Embryonic facial prominence (tissue), 1 donor: Measurements from ENCODE around the gene UCP3.

Source experiments
- DNase-seq: peaks from one replicate; pipeline ENCODE4 v3.0.0-alpha.2; 2016; ENCODE audit errors: extremely low spot score

UCP3 gene

GRCh38 chr11:74018331-74019005 is 9.6 kb upstream of the UCP3 start:
- DNase-seq = no peak

- DNase-seq = no peak
Observed at GRCh38 chr11:74017631-74018030, 8.7 kb upstream of the UCP3 start.

DNA sequence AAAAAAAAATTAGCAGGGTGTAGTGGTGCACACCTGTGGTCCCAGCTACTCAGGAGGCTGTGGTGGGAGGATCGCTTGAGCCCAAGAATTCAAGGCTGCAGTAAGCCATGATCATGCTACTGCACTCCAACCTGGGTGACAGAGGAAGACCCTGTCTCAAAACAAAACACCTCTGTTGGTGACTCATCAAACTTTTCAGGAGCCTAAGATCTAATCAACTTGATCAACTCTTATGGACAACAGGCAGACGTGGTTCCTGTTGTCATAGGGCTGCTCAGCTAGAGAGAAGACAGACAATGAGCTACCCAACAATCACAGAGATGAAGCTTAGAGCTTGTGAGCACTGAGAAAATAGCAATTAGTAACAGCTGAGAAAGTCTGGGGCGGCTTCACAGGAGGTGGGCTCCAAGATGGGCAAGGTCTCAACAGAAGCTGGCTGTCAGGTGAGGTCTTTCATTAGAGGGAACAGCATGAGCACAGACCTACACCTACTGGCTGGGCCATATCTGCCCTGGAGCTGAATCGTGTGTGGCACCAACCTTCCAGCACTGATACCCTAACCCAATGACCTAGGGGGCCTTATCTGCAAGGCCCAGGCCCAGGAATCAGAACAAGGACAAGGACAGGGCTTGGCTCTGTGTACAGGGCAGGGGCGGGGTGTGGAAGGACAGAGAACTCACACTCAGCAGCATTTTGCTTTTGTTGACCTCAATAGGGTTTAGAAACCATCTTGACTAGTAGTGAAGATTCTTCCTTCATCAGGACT is 7.2 kb upstream of the UCP3 start:
- no peak for DNase-seq

DNA sequence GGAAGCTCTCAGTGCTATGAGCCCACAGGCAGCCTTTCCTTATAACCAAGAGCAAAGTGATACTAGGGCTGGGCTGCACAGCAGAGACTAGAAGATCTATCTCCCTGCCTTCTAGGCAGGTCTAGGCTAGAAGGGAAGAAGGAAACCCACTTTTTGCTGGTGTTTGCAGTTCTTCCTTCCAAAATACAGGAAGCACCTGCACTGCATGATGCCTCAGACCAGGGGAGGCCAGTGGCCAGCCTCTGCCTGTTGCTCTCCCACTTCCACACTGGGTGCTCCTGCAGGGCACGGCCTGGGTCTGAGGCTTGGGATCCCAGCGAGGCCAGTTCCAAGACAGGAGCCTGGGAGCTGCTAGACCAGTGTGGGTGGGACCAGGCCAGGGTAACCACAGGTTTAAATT is 6.0 kb upstream of the UCP3 start:
- DNase-seq = no peak

GRCh38 chr11:74013141-74013540 is 4.3 kb upstream of the UCP3 start:
- DNase-seq = no peak

DNA sequence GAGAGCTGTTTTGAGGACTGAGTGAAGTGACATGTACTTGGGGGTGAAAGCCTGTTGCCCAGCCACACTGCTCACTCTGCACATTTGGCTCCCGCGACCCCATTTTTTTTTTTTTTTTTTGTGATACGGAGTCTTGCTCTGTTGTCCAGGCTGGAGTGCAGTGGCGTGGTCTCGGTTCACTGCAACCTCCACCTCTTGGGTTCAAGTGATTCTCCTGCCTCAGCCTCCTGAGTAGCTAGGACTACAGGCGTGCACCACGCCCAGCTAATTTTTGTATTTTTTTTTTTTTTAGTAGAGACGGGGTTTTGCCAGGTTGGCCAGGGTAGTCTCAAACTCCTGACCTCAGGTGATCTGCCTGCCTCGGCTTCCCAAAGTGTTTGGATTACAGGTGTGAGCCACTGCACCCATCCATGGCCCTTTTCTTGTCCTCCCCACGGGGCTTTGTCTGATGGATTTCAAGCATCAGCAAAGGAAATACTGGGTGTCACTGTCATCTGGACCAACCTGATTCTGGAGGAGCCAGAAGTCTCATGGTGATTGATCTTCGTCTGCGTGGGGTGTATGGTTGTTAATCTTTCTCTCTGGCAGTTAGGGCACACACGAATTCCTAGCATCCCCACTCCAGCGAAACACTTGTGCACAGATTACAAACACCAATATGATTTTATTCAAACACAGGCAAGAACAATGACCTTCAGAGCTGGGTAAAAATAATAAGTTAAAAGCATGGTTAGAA is 3.4 kb upstream of the UCP3 start:
- no peak for DNase-seq

GRCh38 chr11:74011360-74012073 is 2.6 kb upstream of the UCP3 start:
- DNase-seq = no peak

DNA sequence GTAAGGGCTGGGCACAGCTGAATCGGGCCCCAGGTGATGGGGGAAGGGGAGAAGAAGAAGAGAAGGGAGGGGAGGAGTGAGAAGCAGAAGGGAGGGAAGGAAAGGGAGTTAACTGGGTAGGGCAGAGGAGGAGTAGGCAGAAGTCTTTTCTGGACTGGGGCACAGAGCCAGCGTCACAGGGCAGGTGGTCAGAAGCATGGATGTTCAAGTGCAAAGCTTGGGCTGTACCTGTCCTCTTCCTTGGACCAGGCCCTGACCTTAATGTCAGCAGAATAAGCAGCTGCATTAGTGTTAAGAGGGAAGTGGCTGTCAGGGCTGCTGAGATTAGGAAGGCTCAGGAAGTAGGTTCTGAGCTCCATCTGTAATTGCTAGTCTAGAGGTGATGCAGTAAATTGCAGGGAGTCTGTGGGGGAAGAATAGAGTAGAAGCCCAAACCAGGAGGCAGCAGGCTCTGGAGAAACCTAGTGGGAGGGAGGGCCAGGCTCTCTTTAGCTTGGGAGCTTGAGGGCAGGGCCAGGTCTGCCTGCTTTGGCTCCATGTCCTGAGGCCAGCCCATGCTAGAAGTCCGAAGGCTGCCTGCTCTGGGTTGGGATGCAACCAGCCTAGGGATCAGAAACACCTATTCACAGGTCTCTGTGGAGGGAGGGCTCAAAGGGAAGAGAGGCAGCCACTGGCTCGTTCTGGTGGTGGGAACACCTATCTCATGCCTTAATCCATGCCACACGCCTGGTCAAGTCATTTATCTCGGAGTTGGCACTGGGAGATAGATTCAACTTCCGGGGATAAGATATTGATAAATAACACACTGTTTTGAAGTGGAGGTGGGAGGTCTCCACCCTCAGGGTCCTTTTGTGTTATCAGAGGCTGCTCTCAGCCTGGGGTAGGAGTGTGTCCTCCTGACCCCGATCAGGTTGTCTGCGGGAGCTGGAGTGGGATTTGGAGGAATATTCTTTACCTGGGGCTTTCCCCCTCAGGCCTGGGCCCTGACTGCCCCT is 1.7 kb upstream of the UCP3 start:
- DNase-seq = no peak

DNA sequence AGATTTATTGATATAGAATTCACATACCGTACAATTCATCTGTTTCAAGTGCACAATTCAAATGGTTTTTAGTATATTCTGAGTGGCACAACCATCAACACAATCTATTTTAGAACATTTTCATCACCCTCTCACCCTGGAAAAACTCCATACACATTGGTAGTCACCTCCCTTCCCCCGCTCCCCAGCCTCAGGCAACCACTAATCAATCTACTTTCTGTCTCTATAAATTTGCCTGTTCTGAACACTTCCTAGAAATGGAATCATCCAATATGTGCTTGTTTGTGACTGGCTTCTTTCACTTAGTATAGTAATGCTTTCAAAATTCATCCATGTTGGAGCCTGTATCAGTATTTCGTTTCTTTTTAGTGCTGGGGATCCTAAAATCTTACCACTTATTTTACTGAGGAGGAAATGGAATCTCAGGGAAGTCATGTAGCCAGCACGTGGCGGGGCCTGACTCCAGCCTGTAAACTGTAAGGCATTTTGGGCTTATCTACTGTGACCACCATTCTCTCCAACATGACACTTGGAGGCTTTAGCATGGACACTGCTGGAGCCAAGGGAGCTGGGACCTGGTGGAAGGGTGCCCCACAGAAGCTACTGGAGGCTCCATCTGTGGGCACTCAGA is 905 bp upstream of the UCP3 start:
- no peak for DNase-seq

DNA sequence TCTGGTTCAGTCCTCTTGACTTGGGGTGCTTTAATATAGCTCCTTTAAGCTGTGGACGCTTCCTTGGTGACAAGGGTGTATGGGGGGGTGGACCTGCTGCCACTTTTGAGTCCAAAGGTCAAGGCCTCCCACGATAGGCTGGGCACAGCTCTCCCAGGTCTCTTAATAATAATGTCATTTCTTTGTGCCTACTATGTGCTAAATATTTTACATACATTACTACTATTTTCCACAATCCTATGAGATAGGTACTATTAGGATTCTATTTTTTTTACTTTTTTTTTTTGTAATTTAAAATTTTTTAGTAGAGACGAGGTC is 304 bp upstream of the UCP3 start:
- DNase-seq = no peak

DNA sequence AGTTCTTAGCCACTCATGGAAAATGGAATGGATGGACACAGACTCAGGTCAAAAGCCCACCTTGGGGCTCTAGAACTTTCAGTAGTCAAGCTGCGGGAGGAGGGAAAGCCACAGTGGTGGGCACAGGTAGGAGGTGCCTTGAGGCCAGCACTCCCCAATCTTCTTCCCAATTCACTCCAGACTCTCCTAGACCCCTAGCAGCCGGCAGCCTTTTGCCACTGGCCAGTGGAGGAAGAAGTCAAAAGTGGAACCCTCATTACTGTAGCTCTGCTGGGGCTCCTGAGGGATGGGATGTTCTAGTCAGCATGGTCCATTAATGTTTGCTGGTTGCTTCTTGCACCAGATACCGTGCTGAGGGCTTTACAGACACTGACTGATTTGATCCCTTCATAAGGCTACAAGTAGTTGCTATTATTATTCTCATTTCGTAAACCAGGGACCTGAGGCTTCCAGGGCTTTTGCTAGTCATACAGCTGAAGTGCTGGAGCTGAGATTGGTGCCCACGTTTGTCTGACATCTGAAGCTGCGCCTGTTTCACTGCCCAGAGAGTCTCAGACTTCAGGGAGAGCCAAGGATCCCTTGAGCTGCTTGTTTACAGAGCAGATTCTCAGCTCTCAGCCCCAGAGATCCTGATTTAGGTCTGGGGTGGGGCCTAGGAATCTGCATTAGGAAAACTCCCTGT is 1.1 kb downstream of the UCP3 start:
- no peak for DNase-seq

DNA sequence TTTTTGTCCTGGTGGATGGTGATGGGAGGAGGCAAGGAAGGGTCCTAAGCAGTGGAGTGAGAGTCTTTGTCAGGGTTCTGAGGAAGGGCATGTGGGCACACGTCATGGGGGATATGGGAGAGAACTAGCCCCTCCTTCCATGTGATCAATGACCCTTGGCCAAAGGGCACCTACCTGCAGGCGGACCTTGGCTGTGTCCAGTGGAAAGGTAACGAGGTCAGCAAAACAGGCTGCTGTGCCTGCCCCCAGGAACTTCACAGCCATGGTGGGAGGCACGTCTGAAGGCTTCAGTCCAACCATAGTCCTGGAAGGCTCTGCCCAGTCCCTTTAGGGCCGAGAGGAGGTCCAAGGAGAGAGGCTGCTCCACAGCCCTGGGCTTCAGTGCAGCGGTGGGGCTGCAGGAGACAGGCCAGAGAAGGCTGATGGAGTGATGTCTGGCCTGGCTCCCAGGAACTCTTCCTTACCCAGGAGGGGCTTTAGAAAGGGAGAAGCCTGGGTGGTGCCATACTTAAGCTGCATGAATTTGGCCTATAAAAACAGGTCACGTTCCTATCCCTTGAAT is 2.1 kb downstream of the UCP3 start:
- DNase-seq = no peak

DNA sequence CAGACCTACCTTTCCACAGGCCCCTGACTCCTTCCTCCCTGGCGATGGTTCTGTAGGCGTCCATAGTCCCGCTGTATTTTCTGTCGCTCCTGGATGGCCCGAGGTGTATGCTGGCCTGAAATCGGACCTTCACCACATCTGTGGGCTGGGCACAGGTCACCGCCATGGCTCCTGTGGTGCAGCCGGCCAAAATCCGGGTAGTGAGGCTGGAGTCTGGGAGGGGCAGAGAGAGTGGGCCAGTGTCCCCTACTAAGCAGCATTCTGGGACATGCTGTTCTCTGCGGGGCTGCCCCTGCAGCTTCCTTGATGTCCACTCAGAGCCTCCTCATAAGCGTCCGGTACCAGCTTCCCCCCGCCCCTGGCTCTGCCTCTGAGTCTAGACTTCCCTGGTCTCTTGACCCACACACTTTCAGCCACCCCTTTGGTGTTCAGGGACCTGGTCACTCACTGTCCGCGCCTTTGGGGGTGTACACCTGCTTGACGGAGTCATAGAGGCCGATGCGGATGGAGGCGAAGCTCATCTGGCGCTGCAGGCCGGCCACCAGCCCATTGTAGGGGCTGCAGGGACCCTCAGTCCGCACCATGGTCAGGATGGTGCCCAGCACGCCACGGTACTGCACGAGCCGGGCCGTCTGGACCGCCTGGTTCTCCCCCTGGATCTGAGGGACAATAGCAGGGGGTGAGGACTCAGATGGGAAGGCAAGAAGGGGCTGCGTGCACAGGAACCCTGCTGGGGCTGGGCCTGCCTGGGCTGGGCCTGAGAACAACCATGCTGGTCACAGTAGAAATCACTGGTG is 3.0 kb downstream of the UCP3 start:
- no peak for DNase-seq

GRCh38 chr11:74004759-74005615 is 3.9 kb downstream of the UCP3 start:
- DNase-seq = no peak

DNA sequence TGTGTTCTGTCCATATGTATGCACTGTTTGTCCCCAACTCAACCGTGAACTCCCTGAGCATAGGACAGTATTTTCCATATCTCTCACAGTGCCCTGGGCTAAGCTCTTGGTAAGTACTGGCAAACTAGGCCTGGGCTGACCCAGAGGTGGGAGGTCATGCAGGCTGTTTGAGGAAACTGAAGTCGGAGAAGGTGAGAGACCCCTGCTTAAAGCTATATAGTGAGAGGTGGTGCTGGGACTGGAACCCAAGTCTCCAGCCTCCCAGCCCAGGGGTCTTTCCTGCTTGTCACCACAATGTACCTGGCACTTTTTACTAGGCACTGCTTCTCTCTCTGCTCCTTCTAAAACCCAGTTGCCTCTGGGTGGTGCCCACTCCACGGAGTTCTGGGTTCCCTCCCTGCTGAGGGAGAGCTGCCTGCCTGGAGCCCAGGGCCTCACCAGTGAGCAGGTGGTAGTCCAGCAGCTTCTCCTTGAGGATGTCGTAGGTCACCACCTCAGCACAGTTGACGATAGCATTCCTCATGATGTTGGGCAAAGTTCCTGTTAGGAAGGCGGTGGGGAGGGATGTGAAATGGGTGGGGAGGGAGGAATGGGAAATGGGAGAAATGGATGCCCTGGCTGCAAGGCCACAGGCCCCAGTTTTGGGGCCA is 4.7 kb downstream of the UCP3 start:
- no peak for DNase-seq

DNA sequence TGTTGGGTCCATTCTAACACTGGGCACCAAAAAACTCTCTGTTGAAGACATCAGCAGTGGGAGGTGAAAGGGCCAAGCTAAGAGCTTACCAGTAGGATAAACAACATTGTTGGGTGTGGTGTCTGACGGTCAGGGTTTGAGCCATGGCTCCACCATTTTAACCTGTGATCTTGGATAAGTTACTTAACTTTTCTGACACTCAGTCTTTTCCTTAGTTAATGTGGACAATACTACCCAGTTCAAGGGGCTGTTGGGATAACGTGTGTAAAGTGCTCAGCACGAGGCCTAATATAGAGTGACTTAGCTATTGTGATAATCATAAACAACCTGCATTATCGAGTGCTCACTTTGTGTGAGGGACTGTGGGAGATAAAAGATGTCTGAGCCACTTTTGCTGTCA is 6.1 kb downstream of the UCP3 start:
- no peak for DNase-seq

- no peak for DNase-seq
Observed at GRCh38 chr11:74001822-74002286, 7.0 kb downstream of the UCP3 start.
